Loucy (cell line): Measurements from ENCODE around the gene CNTROB.

ENCODE experiments used
- CTCF ChIP-seq: fragments of 200-600 bp; sonication (generic); conservative IDR thresholded peaks from 2 replicates; pipeline ENCODE4 v1.5.1; 2014; ENCODE audit warnings: mild to moderate bottlenecking, antibody characterized with exemption, low read length
- EZH2phosphoT487 ChIP-seq: fragments of 200-600 bp; IDR thresholded peaks from 2 replicates; pipeline ENCODE4 v1.6.1; 2018; ENCODE audit warnings: antibody characterized with exemption, mild to moderate bottlenecking, moderate library complexity, borderline replicate concordance

DNA sequence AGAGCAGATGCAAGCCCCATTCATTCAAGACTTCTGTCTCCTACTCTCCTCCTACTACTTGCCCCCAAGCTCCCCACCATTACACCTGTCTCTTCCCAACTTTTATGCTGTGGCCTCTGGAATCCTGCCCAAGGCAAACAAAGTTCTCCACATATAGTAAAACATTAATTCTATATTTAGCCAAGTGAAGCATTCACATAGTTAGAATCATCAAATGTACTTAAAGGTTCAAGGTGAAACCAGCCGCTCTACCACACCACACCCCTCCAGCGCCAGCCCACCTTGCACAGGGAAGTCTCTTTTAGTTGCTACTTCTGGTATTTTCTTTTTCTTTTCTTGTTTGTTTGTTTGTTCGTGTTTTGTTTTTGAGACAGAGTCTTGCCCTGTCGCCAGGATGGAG is 45.0 kb downstream of the CNTROB start:
- TF ChIP-seq CTCF (no peak), EZH2phosphoT487 (no peak)
